Liver (tissue), 9 donors: ENCODE results near the gene LSM7. TPM values are rescaled to one million over a fixed set of nuclear protein-coding genes. Genes with fewer than 3 reads are reported as not detected.

Source experiments
- DNase-seq: peaks from one replicate; pipeline ENCODE4 v3.0.0-alpha.2; 2017; ENCODE audit warnings: low spot score
- H3K27ac ChIP-seq, 2 donors: one replicate each; pipeline ENCODE4 v1.7.0; 2013; ENCODE audit warnings: inconsistent platforms in 2 of 2, low read length in 2 of 2, control low read depth in 1 of 2, low read depth in 1 of 2, mild to moderate bottlenecking in 1 of 2
- H3K27me3 ChIP-seq, 4 donors: one replicate each; pipeline versions ENCODE4 v1.6.1 to v1.7.0; 2013; ENCODE audit warnings: low read length in 3 of 4, inconsistent platforms in 1 of 4, mild to moderate bottlenecking in 1 of 4, moderate library complexity in 1 of 4; ENCODE audit not compliant: control insufficient read depth in 4 of 4, insufficient read depth in 4 of 4
- H3K36me3 ChIP-seq, 4 donors: one replicate each; pipeline versions ENCODE4 v1.6.1 to v1.7.0; 2013; ENCODE audit warnings: low read length in 3 of 4, mild to moderate bottlenecking in 3 of 4, low read depth in 1 of 4, moderate library complexity in 1 of 4; ENCODE audit not compliant: control insufficient read depth in 4 of 4, insufficient read depth in 3 of 4
- H3K4me1 ChIP-seq, 4 donors: one replicate each; pipeline versions ENCODE4 v1.6.1 to v1.7.0; 2013; ENCODE audit warnings: low read length in 3 of 4, mild to moderate bottlenecking in 3 of 4, moderate library complexity in 1 of 4; ENCODE audit not compliant: control insufficient read depth in 4 of 4, insufficient read depth in 4 of 4
- H3K4me3 ChIP-seq, 3 donors: one replicate each; pipeline versions ENCODE4 v1.6.1 to v1.7.0; 2013; ENCODE audit warnings: low read length in 3 of 3, control low read depth in 1 of 3, low read depth in 1 of 3, mild to moderate bottlenecking in 1 of 3
- H3K9ac ChIP-seq, 2 donors: one replicate each; pipeline ENCODE4 v1.7.0; 2013; ENCODE audit warnings: low read length in 2 of 2, mild to moderate bottlenecking in 2 of 2, moderate library complexity in 2 of 2, control low read depth in 1 of 2, low read depth in 1 of 2
- H3K9me3 ChIP-seq, 4 donors: one replicate each; pipeline versions ENCODE4 v1.6.1 to v1.7.0; 2013; ENCODE audit warnings: low read length in 3 of 4; ENCODE audit not compliant: control insufficient read depth in 4 of 4
- EGR1 ChIP-seq, 2 donors: IDR thresholded peaks; 2 replicates each; pipeline ENCODE4 v1.6.1; 2016 to 2018; ENCODE audit warnings: antibody characterized with exemption in 2 of 2, low read depth in 2 of 2
- FOXA1 ChIP-seq: IDR thresholded peaks from 2 replicates; pipeline ENCODE4 v1.6.1; 2016; ENCODE audit warnings: antibody characterized with exemption
- FOXA2 ChIP-seq: IDR thresholded peaks from 2 replicates; pipeline ENCODE4 v1.6.1; 2016; ENCODE audit warnings: antibody characterized with exemption
- GABPA ChIP-seq, 2 donors: IDR thresholded peaks in 1 of 2; conservative IDR thresholded peaks in 1 of 2; 2 replicates each; pipeline ENCODE4 v1.6.1; 2016; ENCODE audit warnings: antibody characterized with exemption in 2 of 2, mild to moderate bottlenecking in 1 of 2, moderate library complexity in 1 of 2
- HNF4A ChIP-seq, 2 donors: conservative IDR thresholded peaks; 2 replicates each; pipeline ENCODE4 v1.6.1; 2016; ENCODE audit warnings: antibody characterized with exemption in 2 of 2, mild to moderate bottlenecking in 2 of 2
- HNF4G ChIP-seq: IDR thresholded peaks from 2 replicates; pipeline ENCODE4 v1.6.1; 2016; ENCODE audit warnings: antibody characterized with exemption
- JUND ChIP-seq, 2 donors: IDR thresholded peaks; 2 replicates each; pipeline ENCODE4 v1.6.1; 2016; ENCODE audit warnings: antibody characterized with exemption in 2 of 2
- MAX ChIP-seq: IDR thresholded peaks from 2 replicates; pipeline ENCODE4 v1.6.1; 2016; ENCODE audit warnings: antibody characterized with exemption
- NR2F2 ChIP-seq: IDR thresholded peaks from 2 replicates; pipeline ENCODE4 v1.6.1; 2016; ENCODE audit warnings: antibody characterized with exemption
- RAD21 ChIP-seq, 2 donors: IDR thresholded peaks; 2 replicates each; pipeline ENCODE4 v1.6.1; 2016; ENCODE audit warnings: antibody characterized with exemption in 2 of 2, mild to moderate bottlenecking in 2 of 2
- REST ChIP-seq: IDR thresholded peaks from 2 replicates; pipeline ENCODE4 v1.6.1; 2016; ENCODE audit warnings: antibody characterized with exemption, mild to moderate bottlenecking
- RXRA ChIP-seq, 2 donors: IDR thresholded peaks; 2 replicates each; pipeline ENCODE4 v1.6.1; 2017 to 2018; ENCODE audit warnings: antibody characterized with exemption in 2 of 2, mild to moderate bottlenecking in 1 of 2
- SP1 ChIP-seq: IDR thresholded peaks from 2 replicates; pipeline ENCODE4 v1.6.1; 2018; ENCODE audit warnings: antibody characterized with exemption, mild to moderate bottlenecking
- TAF1 ChIP-seq: conservative IDR thresholded peaks from 2 replicates; pipeline ENCODE4 v1.6.1; 2016; ENCODE audit warnings: antibody characterized with exemption, mild to moderate bottlenecking
- YY1 ChIP-seq: IDR thresholded peaks from 2 replicates; pipeline ENCODE4 v1.6.1; 2016; ENCODE audit warnings: antibody characterized with exemption, mild to moderate bottlenecking
- ZBTB33 ChIP-seq: IDR thresholded peaks from 2 replicates; pipeline ENCODE4 v1.6.1; 2016; ENCODE audit warnings: antibody characterized with exemption
- WGBS: extraction: QIAGEN DNeasy Blood & Tissue Kit; methylation state at CpG from one replicate; pipeline ENCODE4 v1.1.7; 2013; 5-methylcytosine and 5-hydroxymethylcytosine counted together
- polyA plus RNA-seq, 2 donors: library from polyadenylated mRNA; stranded (reverse) in 1 of 2; unstranded in 1 of 2; fragments of 200-250 nt in 1 of 2; fragments of >200 nt in 1 of 2; fragmentation: Nextera tagmentation in 1 of 2; extraction: Ambion mirVana in 1 of 2; gene quantifications; one replicate each; pipeline versions ENCODE4 v1.2.1 to v1.2.3, GENCODE V29; 2013 to 2015
- total RNA-seq, 2 donors: library from RNA; depleted of rRNA; stranded (reverse); fragments of >200 nt; gene quantifications; one replicate each; pipeline ENCODE4 v1.2.3, GENCODE V29; 2014
- TF ChIP-seq, protein P1 (sequence below): fragments of 150-350 bp; IDR thresholded peaks from 2 replicates; pipeline ENCODE4 v1.5.1; 2017; ENCODE audit warnings: improper control_type of control experiment, low read depth, low read length; ENCODE audit not compliant: missing input control
- TF ChIP-seq, protein P2 (sequence below): IDR thresholded peaks from 2 replicates; pipeline ENCODE4 v1.6.1; 2016; ENCODE audit warnings: antibody characterized with exemption
- donor health status: healthy.
- donor health status: healthy.
- donor health status: healthy.
- donor health status: healthy.
- donor health status: healthy.

The LSM7 gene
- total and polyA plus RNA-seq, 4 donors, result 23.6 to 59.9 (median 38.5) TPM

GRCh38 chr19:2352121-2352520 is 23.7 kb upstream of the LSM7 start:
- TF ChIP-seq SP1 (no peak), FOXA1 (no peak), HNF4A (conservative IDR thresholded peaks at IDR 0.05) (no peak), RXRA (IDR thresholded peaks at IDR 0.05) (no peak), MAX (no peak), ZBTB33 (no peak), GABPA (IDR thresholded peaks at IDR 0.05 in 1 of 2, conservative IDR thresholded peaks at IDR 0.05 in 1 of 2) (no peak), EGR1 (IDR thresholded peaks at IDR 0.05; ENCODE audit: low read depth in 2 of 2) (no peak), JUND (IDR thresholded peaks at IDR 0.05) (no peak), REST (no peak), TAF1 (no peak), RAD21 (IDR thresholded peaks at IDR 0.05) (no peak), HNF4G (no peak), YY1 (no peak), NR2F2 (no peak), FOXA2 (no peak)
- TF ChIP-seq, protein P1, sequence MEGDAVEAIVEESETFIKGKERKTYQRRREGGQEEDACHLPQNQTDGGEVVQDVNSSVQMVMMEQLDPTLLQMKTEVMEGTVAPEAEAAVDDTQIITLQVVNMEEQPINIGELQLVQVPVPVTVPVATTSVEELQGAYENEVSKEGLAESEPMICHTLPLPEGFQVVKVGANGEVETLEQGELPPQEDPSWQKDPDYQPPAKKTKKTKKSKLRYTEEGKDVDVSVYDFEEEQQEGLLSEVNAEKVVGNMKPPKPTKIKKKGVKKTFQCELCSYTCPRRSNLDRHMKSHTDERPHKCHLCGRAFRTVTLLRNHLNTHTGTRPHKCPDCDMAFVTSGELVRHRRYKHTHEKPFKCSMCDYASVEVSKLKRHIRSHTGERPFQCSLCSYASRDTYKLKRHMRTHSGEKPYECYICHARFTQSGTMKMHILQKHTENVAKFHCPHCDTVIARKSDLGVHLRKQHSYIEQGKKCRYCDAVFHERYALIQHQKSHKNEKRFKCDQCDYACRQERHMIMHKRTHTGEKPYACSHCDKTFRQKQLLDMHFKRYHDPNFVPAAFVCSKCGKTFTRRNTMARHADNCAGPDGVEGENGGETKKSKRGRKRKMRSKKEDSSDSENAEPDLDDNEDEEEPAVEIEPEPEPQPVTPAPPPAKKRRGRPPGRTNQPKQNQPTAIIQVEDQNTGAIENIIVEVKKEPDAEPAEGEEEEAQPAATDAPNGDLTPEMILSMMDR, result no peak
- TF ChIP-seq, protein P2, sequence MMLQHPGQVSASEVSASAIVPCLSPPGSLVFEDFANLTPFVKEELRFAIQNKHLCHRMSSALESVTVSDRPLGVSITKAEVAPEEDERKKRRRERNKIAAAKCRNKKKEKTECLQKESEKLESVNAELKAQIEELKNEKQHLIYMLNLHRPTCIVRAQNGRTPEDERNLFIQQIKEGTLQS, result no peak
- Histone ChIP-seq H3K27me3 (no peaks in the 10 kb centered on the region), H3K9me3 (no peaks in the 10 kb centered on the region), H3K4me1 (no peaks in the 10 kb centered on the region), H3K36me3 (peaks cover 0 to 31% (median 17%) of the 10 kb centered on the region in 4 donors), H3K4me3 (no peak overlapping the region), H3K9ac (no peak overlapping the region), H3K27ac (no peak overlapping the region)
- DNase-seq, result no peak
- WGBS, result 96% methylated on average over 24 of the region's 24 CpGs
